Measurements from ENCODE around the gene UBE2J2. TPM values are rescaled to one million over a fixed set of nuclear protein-coding genes. Genes with fewer than 3 reads are reported as not detected.
A peak's percentile ranks its signal among the peaks of the same experiment; 100 is the strongest.

The UBE2J2 gene
- total and polyA plus RNA-seq, 2 of the 13 experiments (the other 11 are each of a cell fraction or from before 2014, with no cell fraction given) = 25.4 to 29.4 TPM

GRCh38 chr1:1232208-1232795 is 41.4 kb downstream of the UBE2J2 start, which contains the start of gene B3GALT6 (continued):
- TF ChIP-seq PRDM10 (CRISPR knock-in tag; IDR thresholded peaks at IDR 0.05; ENCODE audit: low read depth) (no peak), THYN1 (CRISPR knock-in tag; IDR thresholded peaks at IDR 0.05; ENCODE audit: borderline replicate concordance, low read depth) (no peak), BRD4 (CRISPR knock-in tag; IDR thresholded peaks at IDR 0.05) (0 out of 2 replicates have a peak, but pooled peaks have one; percentile 34), ZHX2 (IDR thresholded peaks at IDR 0.05; ENCODE audit: low read depth) (peak; percentile 16; the same call in 1 of the 2 replicates), ZHX2 (CRISPR knock-in tag; IDR thresholded peaks at IDR 0.05; ENCODE audit: borderline replicate concordance) (no peak; the same call in 1 of the 2 replicates), ZSCAN31 (CRISPR knock-in tag; IDR thresholded peaks at IDR 0.05; ENCODE audit: low read depth) (0 out of 2 replicates have a peak, but pooled peaks have one; percentile 4), ZSCAN22 (CRISPR knock-in tag; IDR thresholded peaks at IDR 0.05) (no peak), BCL3 (CRISPR knock-in tag; IDR thresholded peaks at IDR 0.05) (no peak), MLX (CRISPR knock-in tag; IDR thresholded peaks at IDR 0.05) (no peak), HDAC2 (CRISPR knock-in tag; IDR thresholded peaks at IDR 0.05) (no peak), FOXO4 (CRISPR knock-in tag; conservative IDR thresholded peaks at IDR 0.05) (0 out of 2 replicates have a peak, but pooled peaks have one; percentile 69), ZNF12 (CRISPR knock-in tag; IDR thresholded peaks at IDR 0.05) (no peak), YEATS4 (CRISPR knock-in tag; IDR thresholded peaks at IDR 0.05; ENCODE audit: borderline replicate concordance) (no peak), HNF4G (IDR thresholded peaks at IDR 0.05; ENCODE audit: borderline replicate concordance, low read depth, low read length) (no peak), HNF4G (CRISPR knock-in tag; IDR thresholded peaks at IDR 0.05; ENCODE audit: borderline replicate concordance, low read depth) (no peak), ZBTB38 (CRISPR knock-in tag; IDR thresholded peaks at IDR 0.05) (peak; percentile 1; the same call in 1 of the 2 replicates)

Measured in HepG2 (cell line).